Measurements from ENCODE around the gene EPB41L4B. TPM values are rescaled to one million over a fixed set of nuclear protein-coding genes. Genes with fewer than 3 reads are reported as not detected.
A peak's percentile ranks its signal among the peaks of the same experiment; 100 is the strongest.

Gene EPB41L4B
- total and polyA plus RNA-seq, 2 donors (not counting 1 experiment from before 2014, with no cell fraction given), result 0.56 to 2.8 TPM

DNA sequence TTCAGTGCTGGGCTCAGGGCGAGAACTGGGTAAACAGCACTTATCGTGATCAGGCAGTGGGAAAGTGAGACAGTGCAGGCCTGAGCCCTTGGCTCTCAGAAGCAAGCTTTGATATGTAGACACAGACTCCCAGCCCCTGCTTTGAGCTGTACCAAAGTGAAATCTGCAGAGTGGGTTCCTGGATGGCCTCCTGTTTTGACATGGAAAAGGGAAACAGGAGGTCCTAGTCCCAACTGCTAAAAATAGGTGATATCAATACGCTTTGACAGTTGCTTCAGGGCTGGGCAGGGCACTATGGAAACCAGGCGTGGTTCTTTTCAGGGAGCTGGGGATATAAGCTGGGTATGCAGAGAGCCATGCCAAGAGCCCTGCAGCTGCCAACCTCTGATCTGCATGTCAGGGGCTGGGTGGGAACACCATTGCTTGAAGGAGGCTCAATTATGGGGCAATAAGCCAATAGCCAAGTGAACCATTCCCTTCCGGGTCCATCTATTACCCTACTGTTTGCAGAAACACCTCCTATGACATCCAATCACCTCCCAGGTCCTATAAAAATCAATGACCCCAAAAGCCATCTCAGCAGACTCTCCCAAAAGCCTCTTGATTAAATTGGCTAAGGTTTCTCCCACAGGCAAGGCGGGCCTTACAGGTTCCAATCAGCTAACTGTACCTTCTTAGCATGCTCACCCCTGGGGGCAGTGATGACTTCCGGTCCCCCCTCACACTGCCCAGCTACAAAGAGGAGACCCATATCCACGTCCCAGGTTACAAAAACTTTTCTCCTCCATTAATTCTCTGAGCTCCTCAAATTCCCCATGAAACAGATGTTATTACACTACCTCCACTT, 45.8 kb downstream of the EPB41L4B start:
- H3K27ac ChIP-seq (ENCODE audit: insufficient read depth, low read length), result no peak overlapping the region
- H3K4me3 ChIP-seq (replicated peaks in 1 of 4; ENCODE audit: control extremely low read depth in 1 of 4, insufficient read depth in 1 of 4, low read depth in 3 of 4, low read length in 4 of 4), result no peak overlapping the region
- H2AFZ ChIP-seq (ENCODE audit: low read length), result no peak overlapping the region
- no peak for DNase-seq (ENCODE audit: low read depth in 2 of 2)
- H3K27me3 ChIP-seq (ENCODE audit: control insufficient read depth, insufficient read depth, low read length), result no peaks in the 10 kb centered on the region
- TF ChIP-seq, protein P1, sequence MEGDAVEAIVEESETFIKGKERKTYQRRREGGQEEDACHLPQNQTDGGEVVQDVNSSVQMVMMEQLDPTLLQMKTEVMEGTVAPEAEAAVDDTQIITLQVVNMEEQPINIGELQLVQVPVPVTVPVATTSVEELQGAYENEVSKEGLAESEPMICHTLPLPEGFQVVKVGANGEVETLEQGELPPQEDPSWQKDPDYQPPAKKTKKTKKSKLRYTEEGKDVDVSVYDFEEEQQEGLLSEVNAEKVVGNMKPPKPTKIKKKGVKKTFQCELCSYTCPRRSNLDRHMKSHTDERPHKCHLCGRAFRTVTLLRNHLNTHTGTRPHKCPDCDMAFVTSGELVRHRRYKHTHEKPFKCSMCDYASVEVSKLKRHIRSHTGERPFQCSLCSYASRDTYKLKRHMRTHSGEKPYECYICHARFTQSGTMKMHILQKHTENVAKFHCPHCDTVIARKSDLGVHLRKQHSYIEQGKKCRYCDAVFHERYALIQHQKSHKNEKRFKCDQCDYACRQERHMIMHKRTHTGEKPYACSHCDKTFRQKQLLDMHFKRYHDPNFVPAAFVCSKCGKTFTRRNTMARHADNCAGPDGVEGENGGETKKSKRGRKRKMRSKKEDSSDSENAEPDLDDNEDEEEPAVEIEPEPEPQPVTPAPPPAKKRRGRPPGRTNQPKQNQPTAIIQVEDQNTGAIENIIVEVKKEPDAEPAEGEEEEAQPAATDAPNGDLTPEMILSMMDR (conservative IDR thresholded peaks at IDR 0.05 in 1 of 2, IDR thresholded peaks at IDR 0.05 in 1 of 2; ENCODE audit: low read depth in 1 of 2, low read length in 2 of 2), result no peak
- TF ChIP-seq EZH2 (IDR thresholded peaks at IDR 0.05; ENCODE audit: low read length, missing control alignments), result no peak
- H3K79me2 ChIP-seq (ENCODE audit: control insufficient read depth, insufficient read depth, low read length), result no peaks in the 10 kb centered on the region
- H3K9ac ChIP-seq (ENCODE audit: insufficient read depth, low read length), result no peak overlapping the region
- no peaks in the 10 kb centered on the region for H3K4me1 ChIP-seq (ENCODE audit: control insufficient read depth, extremely low read depth, insufficient read depth, low read length)
- no peak overlapping the region for H3K4me2 ChIP-seq (ENCODE audit: extremely low read depth, insufficient read depth, low read length)
- no peaks in the 10 kb centered on the region for H3K9me3 ChIP-seq (ENCODE audit: control insufficient read depth, insufficient read depth, low read depth, low read length)
- H3K36me3 ChIP-seq (ENCODE audit: control insufficient read depth, insufficient read depth, low read length), result no peaks in the 10 kb centered on the region
- no peaks in the 10 kb centered on the region for H4K20me1 ChIP-seq (ENCODE audit: control insufficient read depth, extremely low read depth, insufficient read depth, low read length)

DNA sequence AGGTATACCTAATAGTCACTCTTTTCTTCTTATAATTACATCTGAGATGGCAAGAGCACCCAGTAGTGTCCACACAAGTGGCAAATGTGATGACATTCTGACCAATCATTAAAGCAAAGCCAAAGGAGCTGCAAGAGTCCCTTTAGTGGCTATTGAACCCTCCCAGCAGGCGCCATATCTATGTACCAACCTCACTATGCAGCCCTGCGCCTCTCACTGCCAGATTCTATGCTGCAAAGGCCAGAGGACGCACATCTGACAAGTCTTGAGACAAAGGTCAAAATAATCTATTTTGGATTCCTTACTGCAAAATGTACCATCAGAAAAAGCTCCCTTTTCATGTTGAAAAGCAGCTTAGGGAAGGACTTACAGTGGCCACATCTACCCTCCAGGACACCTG, 47.0 kb downstream of the EPB41L4B start:
- Histone ChIP-seq H2AFZ (ENCODE audit: low read length) (no peak overlapping the region), H3K79me2 (ENCODE audit: control insufficient read depth, insufficient read depth, low read length) (no peaks in the 10 kb centered on the region), H3K27me3 (ENCODE audit: control insufficient read depth, insufficient read depth, low read length) (no peaks in the 10 kb centered on the region), H3K4me3 (replicated peaks in 1 of 4; ENCODE audit: control extremely low read depth in 1 of 4, insufficient read depth in 1 of 4, low read depth in 3 of 4, low read length in 4 of 4) (no peak overlapping the region), H3K36me3 (ENCODE audit: control insufficient read depth, insufficient read depth, low read length) (no peaks in the 10 kb centered on the region), H3K9me3 (ENCODE audit: control insufficient read depth, insufficient read depth, low read depth, low read length) (no peaks in the 10 kb centered on the region), H3K27ac (ENCODE audit: insufficient read depth, low read length) (no peak overlapping the region), H3K9ac (ENCODE audit: insufficient read depth, low read length) (no peak overlapping the region), H4K20me1 (ENCODE audit: control insufficient read depth, extremely low read depth, insufficient read depth, low read length) (no peaks in the 10 kb centered on the region), H3K4me1 (ENCODE audit: control insufficient read depth, extremely low read depth, insufficient read depth, low read length) (no peaks in the 10 kb centered on the region), H3K4me2 (ENCODE audit: extremely low read depth, insufficient read depth, low read length) (no peak overlapping the region)
- TF ChIP-seq, protein P1 (conservative IDR thresholded peaks at IDR 0.05 in 1 of 2, IDR thresholded peaks at IDR 0.05 in 1 of 2; ENCODE audit: low read depth in 1 of 2, low read length in 2 of 2), result no peak
- TF ChIP-seq EZH2 (IDR thresholded peaks at IDR 0.05; ENCODE audit: low read length, missing control alignments), result no peak
- DNase-seq (ENCODE audit: low read depth in 2 of 2), result no peak

DNA sequence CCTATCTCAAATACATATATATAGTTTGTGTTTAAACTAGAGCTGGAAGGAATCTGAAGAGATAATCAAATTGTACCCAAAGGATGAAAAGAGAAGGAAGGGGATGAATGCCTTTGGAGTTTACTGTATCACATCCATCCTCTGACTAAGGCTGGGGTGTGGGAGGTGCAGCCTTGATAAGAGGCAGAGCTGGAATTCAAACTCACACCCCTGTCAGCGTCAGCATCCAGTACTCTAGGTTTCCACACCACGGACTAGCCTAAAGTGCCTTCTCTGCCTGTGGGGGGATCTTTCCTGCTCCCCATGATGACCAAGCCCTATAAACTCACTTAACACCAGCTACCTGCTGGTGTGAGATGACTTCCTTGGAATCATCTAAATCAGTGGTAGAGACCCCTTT, 48.1 kb downstream of the EPB41L4B start:
- Histone ChIP-seq H3K9me3 (ENCODE audit: control insufficient read depth, insufficient read depth, low read depth, low read length) (no peaks in the 10 kb centered on the region), H4K20me1 (ENCODE audit: control insufficient read depth, extremely low read depth, insufficient read depth, low read length) (no peaks in the 10 kb centered on the region), H3K27me3 (ENCODE audit: control insufficient read depth, insufficient read depth, low read length) (no peaks in the 10 kb centered on the region), H3K36me3 (ENCODE audit: control insufficient read depth, insufficient read depth, low read length) (no peaks in the 10 kb centered on the region), H3K4me1 (ENCODE audit: control insufficient read depth, extremely low read depth, insufficient read depth, low read length) (no peaks in the 10 kb centered on the region), H3K27ac (ENCODE audit: insufficient read depth, low read length) (no peak overlapping the region), H3K4me2 (ENCODE audit: extremely low read depth, insufficient read depth, low read length) (no peak overlapping the region), H3K4me3 (replicated peaks in 1 of 4; ENCODE audit: control extremely low read depth in 1 of 4, insufficient read depth in 1 of 4, low read depth in 3 of 4, low read length in 4 of 4) (no peak overlapping the region), H2AFZ (ENCODE audit: low read length) (no peak overlapping the region), H3K9ac (ENCODE audit: insufficient read depth, low read length) (no peak overlapping the region), H3K79me2 (ENCODE audit: control insufficient read depth, insufficient read depth, low read length) (no peaks in the 10 kb centered on the region)
- peak in 1 of 2 donors; percentile 49 for DNase-seq (ENCODE audit: low read depth in 2 of 2)
- TF ChIP-seq, protein P1 (conservative IDR thresholded peaks at IDR 0.05 in 1 of 2, IDR thresholded peaks at IDR 0.05 in 1 of 2; ENCODE audit: low read depth in 1 of 2, low read length in 2 of 2), result no peak
- no peak for TF ChIP-seq EZH2 (IDR thresholded peaks at IDR 0.05; ENCODE audit: low read length, missing control alignments)
